SK-N-MC (cell line): ENCODE measurements around the gene PYCR2.

ENCODE experiments used
- DNase-seq: peaks from one replicate; pipeline ENCODE4 v3.0.0-alpha.2; 2011; ENCODE audit warnings: low read depth, low spot score
- H3K27ac ChIP-seq: fragments of 200-600 bp; sonication (generic); 2 replicates; pipeline ENCODE4 v1.5.1; 2016; ENCODE audit warnings: mixed run types
- H3K36me3 ChIP-seq: fragments of 200-600 bp; sonication (generic); 2 replicates; pipeline ENCODE4 v1.6.1; 2017; ENCODE audit warnings: antibody characterized with exemption, low read length, mixed read lengths; ENCODE audit not compliant: insufficient read depth
- H3K4me3 ChIP-seq: fragments of 200-600 bp; sonication (generic); 2 replicates; pipeline ENCODE4 v1.5.1; 2016
- H3K9ac ChIP-seq: fragments of 200-600 bp; sonication (generic); 2 replicates; pipeline ENCODE4 v1.8.0; 2017; ENCODE audit warnings: mixed run types, mixed read lengths; ENCODE audit not compliant: insufficient read length
- H3K9me3 ChIP-seq: fragments of 200-600 bp; sonication (generic); 2 replicates; pipeline ENCODE4 v1.6.1; 2017; ENCODE audit warnings: low read depth, mild to moderate bottlenecking, antibody characterized with exemption, low read length, moderate library complexity, mixed read lengths
- EZH2 ChIP-seq: fragments of 200-600 bp; sonication (generic); IDR thresholded peaks from one replicate; pipeline ENCODE4 v1.6.1; 2017; ENCODE audit warnings: antibody characterized with exemption
- FOXP2 ChIP-seq: optimal IDR thresholded peaks from 2 replicates; pipeline ENCODE3; 2011; ENCODE audit warnings: mild to moderate bottlenecking, moderate library complexity; ENCODE audit not compliant: insufficient read depth; ENCODE audit errors: extremely low read length, control extremely low read depth
- POLR2AphosphoS5 ChIP-seq: IDR thresholded peaks from 2 replicates; pipeline ENCODE4 v1.6.1; 2012; ENCODE audit warnings: mild to moderate bottlenecking, low read depth, low read length, borderline replicate concordance

The PYCR2 gene

GRCh38 chr1:225962440-225962975 lies 38.5 kb upstream of the PYCR2 start:
- H3K9me3 ChIP-seq, result no peaks in the 10 kb centered on the region
- DNase-seq, result no peak
- TF ChIP-seq EZH2 (no peak), FOXP2 (no peak), POLR2AphosphoS5 (no peak)
- no peaks in the 10 kb centered on the region for H3K36me3 ChIP-seq
- H3K9ac ChIP-seq, result no peak overlapping the region
- H3K4me3 ChIP-seq, result no peak overlapping the region
- no peak overlapping the region for H3K27ac ChIP-seq

GRCh38 chr1:225961659-225962439 lies 37.8 kb upstream of the PYCR2 start:
- TF ChIP-seq POLR2AphosphoS5 (no peak), EZH2 (no peak), FOXP2 (no peak)

GRCh38 chr1:225958041-225958440 lies 34.0 kb upstream of the PYCR2 start:
- no peak for DNase-seq
- Histone ChIP-seq H3K36me3 (no peaks in the 10 kb centered on the region), H3K9ac (no peak overlapping the region), H3K4me3 (no peak overlapping the region), H3K9me3 (no peaks in the 10 kb centered on the region), H3K27ac (no peak overlapping the region)
- TF ChIP-seq FOXP2 (no peak), POLR2AphosphoS5 (no peak), EZH2 (no peak)

More at GRCh38 chr1:225961659-225962439, 37.8 kb upstream of the PYCR2 start:
- no peaks in the 10 kb centered on the region for H3K9me3 ChIP-seq
- no peak overlapping the region for H3K27ac ChIP-seq
- no peaks in the 10 kb centered on the region for H3K36me3 ChIP-seq
- no peak overlapping the region for H3K9ac ChIP-seq
- DNase-seq, result no peak
- no peak overlapping the region for H3K4me3 ChIP-seq

- DNase-seq, result no peak
- Histone ChIP-seq H3K36me3 (no peaks in the 10 kb centered on the region), H3K27ac (no peak overlapping the region), H3K4me3 (no peak overlapping the region), H3K9me3 (no peaks in the 10 kb centered on the region), H3K9ac (no peak overlapping the region)
- TF ChIP-seq POLR2AphosphoS5 (no peak), FOXP2 (no peak), EZH2 (no peak)
These were observed 30.7 kb upstream of the PYCR2 start for GRCh38 chr1:225954753-225955152.

GRCh38 chr1:225953315-225953714 lies 29.3 kb upstream of the PYCR2 start:
- Histone ChIP-seq H3K9me3 (no peaks in the 10 kb centered on the region), H3K4me3 (no peak overlapping the region), H3K9ac (no peak overlapping the region), H3K36me3 (no peaks in the 10 kb centered on the region), H3K27ac (no peak overlapping the region)
- TF ChIP-seq FOXP2, result no peak
- TF ChIP-seq POLR2AphosphoS5, result no peak
- no peak for TF ChIP-seq EZH2
- no peak for DNase-seq

- H3K4me3 ChIP-seq, result no peak overlapping the region
- no peaks in the 10 kb centered on the region for H3K36me3 ChIP-seq
- H3K9ac ChIP-seq, result no peak overlapping the region
- no peaks in the 10 kb centered on the region for H3K9me3 ChIP-seq
- DNase-seq, result no peak
- TF ChIP-seq FOXP2 (no peak), EZH2 (no peak), POLR2AphosphoS5 (no peak)
- no peak overlapping the region for H3K27ac ChIP-seq
These were observed 27.0 kb upstream of the PYCR2 start for GRCh38 chr1:225950905-225951497.

GRCh38 chr1:225949041-225949440 lies 25.0 kb upstream of the PYCR2 start:
- no peak for DNase-seq
- no peak overlapping the region for H3K27ac ChIP-seq
- no peaks in the 10 kb centered on the region for H3K36me3 ChIP-seq
- H3K9ac ChIP-seq, result no peak overlapping the region
- TF ChIP-seq POLR2AphosphoS5 (no peak), FOXP2 (no peak), EZH2 (no peak)
- no peak overlapping the region for H3K4me3 ChIP-seq
- H3K9me3 ChIP-seq, result no peaks in the 10 kb centered on the region

GRCh38 chr1:225946803-225947202 lies 22.8 kb upstream of the PYCR2 start:
- TF ChIP-seq EZH2 (no peak), FOXP2 (no peak), POLR2AphosphoS5 (no peak)
- Histone ChIP-seq H3K27ac (no peak overlapping the region), H3K36me3 (no peaks in the 10 kb centered on the region), H3K4me3 (no peak overlapping the region), H3K9ac (no peak overlapping the region), H3K9me3 (no peaks in the 10 kb centered on the region)
- no peak for DNase-seq
